HepG2 (cell line): ENCODE results near the gene U2AF1L4.

Experiments
- ADNP ChIP-seq: sonication (generic); formaldehyde crosslinking; IDR thresholded peaks from 2 replicates; pipeline ENCODE4 v1.4.0; 2020; ENCODE audit warnings: missing genetic modification reagents
- ATF2 ChIP-seq: sonication (generic); formaldehyde crosslinking; IDR thresholded peaks from 2 replicates; pipeline ENCODE4 v1.4.0; 2020; ENCODE audit warnings: missing genetic modification reagents
- MAFF ChIP-seq: IDR thresholded peaks from 2 replicates; pipeline ENCODE4 v1.6.1; 2011; ENCODE audit warnings: low read depth, low read length, improper control_type of control experiment
- MAX ChIP-seq: IDR thresholded peaks from 2 replicates; pipeline ENCODE4 v1.6.1; 2012; ENCODE audit warnings: inconsistent platforms
- MED1 ChIP-seq: sonication (generic); formaldehyde crosslinking; IDR thresholded peaks from 2 replicates; pipeline ENCODE4 v1.4.0; 2020; ENCODE audit warnings: missing genetic modification reagents
- MXI1 ChIP-seq: IDR thresholded peaks from 3 replicates; pipeline ENCODE4 v1.6.1; 2012; ENCODE audit warnings: low read depth, low read length, inconsistent platforms, borderline replicate concordance
- RAD21 ChIP-seq: fragments of 450-650 bp; formaldehyde crosslinking; IDR thresholded peaks from 2 replicates; pipeline ENCODE4 v1.5.0; 2020; ENCODE audit warnings: mild to moderate bottlenecking
- RELA ChIP-seq: sonication (generic); formaldehyde crosslinking; IDR thresholded peaks from 2 replicates; pipeline ENCODE4 v1.4.0; 2020; ENCODE audit warnings: missing genetic modification reagents
- TAF1 ChIP-seq: sonication (generic); formaldehyde crosslinking; IDR thresholded peaks from 2 replicates; pipeline ENCODE4 v1.4.0; 2020; ENCODE audit warnings: missing genetic modification reagents
- YY1 ChIP-seq: IDR thresholded peaks from 2 replicates; pipeline ENCODE4 v1.6.1; 2011; ENCODE audit warnings: low read length, low read depth, moderate library complexity, mild to moderate bottlenecking; ENCODE audit not compliant: insufficient read depth, insufficient replicate concordance
- ZNF577 ChIP-seq: sonication (generic); formaldehyde crosslinking; IDR thresholded peaks from 2 replicates; pipeline ENCODE4 v1.4.0; 2020; ENCODE audit warnings: mild to moderate bottlenecking, low read depth, missing genetic modification reagents, borderline replicate concordance
- ZSCAN12 ChIP-seq: sonication (generic); formaldehyde crosslinking; IDR thresholded peaks from 2 replicates; pipeline ENCODE4 v1.9.0; 2021; ENCODE audit warnings: mild to moderate bottlenecking, missing genetic modification reagents
- TF ChIP-seq, protein P1 (sequence below): sonication (generic); formaldehyde crosslinking; IDR thresholded peaks from 2 replicates; pipeline ENCODE4 v1.5.0; 2020; ENCODE audit warnings: mild to moderate bottlenecking, missing genetic modification reagents, moderate library complexity
- TF ChIP-seq, protein P2 (sequence below): sonication (generic); formaldehyde crosslinking; IDR thresholded peaks from 2 replicates; pipeline ENCODE4 v1.4.0; 2020; ENCODE audit warnings: missing genetic modification reagents, borderline replicate concordance

- TF ChIP-seq, protein P1, sequence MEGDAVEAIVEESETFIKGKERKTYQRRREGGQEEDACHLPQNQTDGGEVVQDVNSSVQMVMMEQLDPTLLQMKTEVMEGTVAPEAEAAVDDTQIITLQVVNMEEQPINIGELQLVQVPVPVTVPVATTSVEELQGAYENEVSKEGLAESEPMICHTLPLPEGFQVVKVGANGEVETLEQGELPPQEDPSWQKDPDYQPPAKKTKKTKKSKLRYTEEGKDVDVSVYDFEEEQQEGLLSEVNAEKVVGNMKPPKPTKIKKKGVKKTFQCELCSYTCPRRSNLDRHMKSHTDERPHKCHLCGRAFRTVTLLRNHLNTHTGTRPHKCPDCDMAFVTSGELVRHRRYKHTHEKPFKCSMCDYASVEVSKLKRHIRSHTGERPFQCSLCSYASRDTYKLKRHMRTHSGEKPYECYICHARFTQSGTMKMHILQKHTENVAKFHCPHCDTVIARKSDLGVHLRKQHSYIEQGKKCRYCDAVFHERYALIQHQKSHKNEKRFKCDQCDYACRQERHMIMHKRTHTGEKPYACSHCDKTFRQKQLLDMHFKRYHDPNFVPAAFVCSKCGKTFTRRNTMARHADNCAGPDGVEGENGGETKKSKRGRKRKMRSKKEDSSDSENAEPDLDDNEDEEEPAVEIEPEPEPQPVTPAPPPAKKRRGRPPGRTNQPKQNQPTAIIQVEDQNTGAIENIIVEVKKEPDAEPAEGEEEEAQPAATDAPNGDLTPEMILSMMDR, result peak; percentile 38; the same call in 1 of the 2 replicates
- no peak for TF ChIP-seq YY1
- no peak for TF ChIP-seq ZNF577 (CRISPR knock-in tag)
- TF ChIP-seq MAFF, result no peak
- no peak for TF ChIP-seq MAX
- TF ChIP-seq MED1, result no peak
- TF ChIP-seq, protein P2, sequence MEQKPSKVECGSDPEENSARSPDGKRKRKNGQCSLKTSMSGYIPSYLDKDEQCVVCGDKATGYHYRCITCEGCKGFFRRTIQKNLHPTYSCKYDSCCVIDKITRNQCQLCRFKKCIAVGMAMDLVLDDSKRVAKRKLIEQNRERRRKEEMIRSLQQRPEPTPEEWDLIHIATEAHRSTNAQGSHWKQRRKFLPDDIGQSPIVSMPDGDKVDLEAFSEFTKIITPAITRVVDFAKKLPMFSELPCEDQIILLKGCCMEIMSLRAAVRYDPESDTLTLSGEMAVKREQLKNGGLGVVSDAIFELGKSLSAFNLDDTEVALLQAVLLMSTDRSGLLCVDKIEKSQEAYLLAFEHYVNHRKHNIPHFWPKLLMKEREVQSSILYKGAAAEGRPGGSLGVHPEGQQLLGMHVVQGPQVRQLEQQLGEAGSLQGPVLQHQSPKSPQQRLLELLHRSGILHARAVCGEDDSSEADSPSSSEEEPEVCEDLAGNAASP, result no peak
- no peak for TF ChIP-seq RELA (CRISPR knock-in tag)
- TF ChIP-seq ADNP (CRISPR knock-in tag), result no peak
- no peak for TF ChIP-seq TAF1
- TF ChIP-seq ATF2 (CRISPR knock-in tag), result no peak
- TF ChIP-seq MXI1, result no peak
- TF ChIP-seq ZSCAN12 (CRISPR knock-in tag), result no peak
- TF ChIP-seq RAD21 (CRISPR knock-in tag), result no peak
Measured at GRCh38 chr19:35714601-35715354, 30.4 kb downstream of the U2AF1L4 start.
